HL-60 (cell line): ENCODE results near the gene UTP20.

Experiments used
- SPI1 ChIP-seq: IDR thresholded peaks from 2 replicates; pipeline ENCODE4 v1.6.1; 2012; ENCODE audit warnings: low read depth, mild to moderate bottlenecking, borderline replicate concordance
- TF ChIP-seq, protein P1 (sequence below): IDR thresholded peaks from one replicate; pipeline ENCODE4 v1.5.1; 2011; ENCODE audit warnings: low read length, control low read depth, inconsistent platforms; ENCODE audit not compliant: insufficient read depth

DNA sequence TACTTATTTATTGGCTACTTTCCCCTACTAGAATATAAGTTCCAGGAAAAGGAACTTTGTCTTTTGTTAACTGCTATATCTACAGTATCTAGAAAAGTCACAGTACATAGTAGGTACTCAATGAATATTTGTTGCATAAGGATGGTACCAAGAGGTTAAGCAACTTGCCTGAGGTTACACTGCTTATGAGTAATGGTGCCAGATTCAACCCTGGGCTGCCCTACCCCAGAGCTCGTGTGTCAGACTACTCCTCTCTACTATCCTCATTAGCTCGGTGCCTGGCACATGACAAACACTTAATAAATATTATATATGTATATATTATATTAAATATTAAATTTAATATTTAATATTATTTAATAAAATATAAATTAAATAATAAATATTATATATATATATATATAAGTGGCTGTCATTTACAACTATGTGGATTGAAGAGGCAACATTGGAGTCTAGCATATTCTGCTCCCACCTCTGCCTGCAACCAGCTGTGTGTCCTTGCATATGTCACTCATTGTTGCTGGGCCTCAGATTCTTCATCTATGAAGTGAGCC lies 25.4 kb downstream of the UTP20 start:
- no peak for TF ChIP-seq SPI1
- TF ChIP-seq, protein P1, sequence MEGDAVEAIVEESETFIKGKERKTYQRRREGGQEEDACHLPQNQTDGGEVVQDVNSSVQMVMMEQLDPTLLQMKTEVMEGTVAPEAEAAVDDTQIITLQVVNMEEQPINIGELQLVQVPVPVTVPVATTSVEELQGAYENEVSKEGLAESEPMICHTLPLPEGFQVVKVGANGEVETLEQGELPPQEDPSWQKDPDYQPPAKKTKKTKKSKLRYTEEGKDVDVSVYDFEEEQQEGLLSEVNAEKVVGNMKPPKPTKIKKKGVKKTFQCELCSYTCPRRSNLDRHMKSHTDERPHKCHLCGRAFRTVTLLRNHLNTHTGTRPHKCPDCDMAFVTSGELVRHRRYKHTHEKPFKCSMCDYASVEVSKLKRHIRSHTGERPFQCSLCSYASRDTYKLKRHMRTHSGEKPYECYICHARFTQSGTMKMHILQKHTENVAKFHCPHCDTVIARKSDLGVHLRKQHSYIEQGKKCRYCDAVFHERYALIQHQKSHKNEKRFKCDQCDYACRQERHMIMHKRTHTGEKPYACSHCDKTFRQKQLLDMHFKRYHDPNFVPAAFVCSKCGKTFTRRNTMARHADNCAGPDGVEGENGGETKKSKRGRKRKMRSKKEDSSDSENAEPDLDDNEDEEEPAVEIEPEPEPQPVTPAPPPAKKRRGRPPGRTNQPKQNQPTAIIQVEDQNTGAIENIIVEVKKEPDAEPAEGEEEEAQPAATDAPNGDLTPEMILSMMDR = no peak
